Measurements from ENCODE around the gene TMEM182. TPM values are rescaled to one million over a fixed set of nuclear protein-coding genes. Genes with fewer than 3 reads are reported as not detected.

Gene TMEM182
- total and polyA plus RNA-seq, 12 donors = 0.74 to 7.8 (median 4.0) TPM

DNA sequence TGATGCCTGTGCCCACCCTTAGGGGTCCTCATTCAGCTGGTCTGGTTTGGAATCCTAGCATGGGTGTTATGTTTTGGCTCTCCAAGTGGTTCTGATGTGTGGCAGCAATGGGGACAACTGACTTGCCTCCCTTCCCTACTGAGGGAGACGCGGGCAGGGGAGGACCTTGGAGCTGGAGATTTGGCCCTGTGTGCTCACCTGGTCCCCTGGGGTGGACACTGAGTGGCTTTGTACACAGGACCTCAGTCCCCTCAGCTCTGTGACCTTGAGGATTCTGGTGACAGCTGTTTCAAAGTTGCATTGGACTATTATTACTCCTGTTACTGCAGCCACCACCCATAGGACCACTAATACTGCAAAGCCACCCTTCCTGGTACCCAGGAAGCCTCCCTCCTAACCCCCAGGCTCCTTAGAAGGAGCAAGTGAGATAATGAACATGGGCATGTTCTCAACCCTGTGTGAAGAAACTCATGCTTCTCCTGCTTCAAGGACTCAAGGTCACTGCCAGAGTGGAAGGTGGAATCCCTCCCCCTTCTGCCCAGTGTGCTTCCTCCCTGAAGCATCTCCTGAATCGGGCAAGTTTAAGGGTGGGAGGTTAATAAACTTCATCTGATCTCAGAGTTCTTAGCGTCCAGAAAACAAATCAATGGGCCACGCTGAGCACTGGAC is 26.5 kb downstream of the TMEM182 start:
- DNase-seq = no peak
- no peak overlapping the region for H3K4me3 ChIP-seq
- H3K27me3 ChIP-seq = no peaks in the 10 kb centered on the region
- WGBS, 4 donors = 65 to 93% (median 79%) methylated on average over 3 to 5 of the region's 5 CpGs
- TF ChIP-seq, protein P1, sequence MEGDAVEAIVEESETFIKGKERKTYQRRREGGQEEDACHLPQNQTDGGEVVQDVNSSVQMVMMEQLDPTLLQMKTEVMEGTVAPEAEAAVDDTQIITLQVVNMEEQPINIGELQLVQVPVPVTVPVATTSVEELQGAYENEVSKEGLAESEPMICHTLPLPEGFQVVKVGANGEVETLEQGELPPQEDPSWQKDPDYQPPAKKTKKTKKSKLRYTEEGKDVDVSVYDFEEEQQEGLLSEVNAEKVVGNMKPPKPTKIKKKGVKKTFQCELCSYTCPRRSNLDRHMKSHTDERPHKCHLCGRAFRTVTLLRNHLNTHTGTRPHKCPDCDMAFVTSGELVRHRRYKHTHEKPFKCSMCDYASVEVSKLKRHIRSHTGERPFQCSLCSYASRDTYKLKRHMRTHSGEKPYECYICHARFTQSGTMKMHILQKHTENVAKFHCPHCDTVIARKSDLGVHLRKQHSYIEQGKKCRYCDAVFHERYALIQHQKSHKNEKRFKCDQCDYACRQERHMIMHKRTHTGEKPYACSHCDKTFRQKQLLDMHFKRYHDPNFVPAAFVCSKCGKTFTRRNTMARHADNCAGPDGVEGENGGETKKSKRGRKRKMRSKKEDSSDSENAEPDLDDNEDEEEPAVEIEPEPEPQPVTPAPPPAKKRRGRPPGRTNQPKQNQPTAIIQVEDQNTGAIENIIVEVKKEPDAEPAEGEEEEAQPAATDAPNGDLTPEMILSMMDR (IDR thresholded peaks at IDR 0.05) = no peak
- TF ChIP-seq POLR2A (IDR thresholded peaks at IDR 0.05) = no peak
- no peaks in the 10 kb centered on the region for H3K36me3 ChIP-seq (replicated peaks in 1 of 2)
- H3K27ac ChIP-seq = no peak overlapping the region
- no peaks in the 10 kb centered on the region for H3K9me3 ChIP-seq (replicated peaks in 1 of 3)
- H3K4me1 ChIP-seq (replicated peaks in 1 of 2) = no peaks in the 10 kb centered on the region
- intact Hi-C loops (cut with DNase I) = no loop called here

DNA sequence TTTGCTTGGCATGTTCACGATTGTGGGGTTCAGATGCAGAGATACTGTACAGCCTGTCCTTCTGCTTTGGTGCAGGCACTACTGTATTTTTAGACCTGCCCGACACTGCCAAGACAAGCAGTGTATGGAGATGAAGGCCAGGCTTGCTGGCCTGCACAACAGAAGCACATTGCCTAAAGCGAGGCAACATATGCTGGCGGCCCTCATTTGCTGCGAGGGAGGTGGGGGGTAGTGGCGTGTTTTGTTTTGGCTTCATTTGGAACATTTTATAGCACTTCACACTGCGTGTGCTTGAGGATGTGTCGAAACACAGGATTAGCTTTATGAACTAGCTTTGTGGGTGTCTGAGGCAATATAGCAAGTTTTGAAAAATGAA is 27.0 kb downstream of the TMEM182 start:
- intact Hi-C loops (cut with DNase I) = no loop called here
- DNase-seq = no peak
- no peaks in the 10 kb centered on the region for H3K9me3 ChIP-seq (replicated peaks in 1 of 3)
- H3K27ac ChIP-seq = no peak overlapping the region
- no peaks in the 10 kb centered on the region for H3K36me3 ChIP-seq (replicated peaks in 1 of 2)
- H3K4me1 ChIP-seq (replicated peaks in 1 of 2) = no peaks in the 10 kb centered on the region
- H3K27me3 ChIP-seq = no peaks in the 10 kb centered on the region
- no peak for TF ChIP-seq POLR2A (IDR thresholded peaks at IDR 0.05)
- TF ChIP-seq, protein P1 (IDR thresholded peaks at IDR 0.05) = no peak
- 73 to 83% (median 77%) methylated on average over 8 of the region's 8 CpGs for WGBS, 4 donors
- H3K4me3 ChIP-seq = no peak overlapping the region

DNA sequence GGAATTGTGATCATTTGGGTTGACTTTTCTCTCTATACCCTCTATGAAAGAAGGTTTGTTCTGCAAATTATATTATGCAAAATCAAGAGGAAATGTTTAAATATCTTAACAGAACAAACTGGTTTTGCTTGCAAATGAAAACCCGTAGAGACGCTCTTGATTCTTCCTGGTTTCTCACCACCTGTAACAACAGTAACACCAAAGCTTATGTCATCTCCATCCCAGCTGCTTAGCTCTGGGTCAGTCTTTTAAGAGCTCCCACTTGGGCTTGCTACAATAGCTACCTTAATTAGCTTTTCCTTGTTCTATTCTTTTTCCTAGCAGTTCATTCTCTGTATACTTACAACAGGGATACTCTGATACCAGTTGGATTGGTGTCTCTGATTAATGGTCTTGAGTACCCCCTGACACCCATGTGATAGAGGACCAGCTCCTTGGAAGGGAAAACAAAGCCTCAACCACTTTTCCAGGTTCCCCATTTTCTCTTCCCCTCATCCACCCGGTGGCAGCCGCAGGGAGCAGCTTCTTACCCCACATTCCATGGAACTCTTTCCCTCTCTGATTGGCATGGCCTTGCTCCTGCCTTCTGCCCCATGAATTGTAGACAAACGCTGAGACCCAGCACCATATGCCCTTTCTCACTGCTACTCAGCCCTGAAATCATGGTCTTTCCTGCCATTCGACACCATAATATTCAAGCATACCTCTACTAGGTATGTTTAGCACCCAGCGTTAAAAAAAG is 27.7 kb downstream of the TMEM182 start:
- Histone ChIP-seq H3K27me3 (no peaks in the 10 kb centered on the region), H3K4me1 (replicated peaks in 1 of 2) (no peaks in the 10 kb centered on the region), H3K4me3 (no peak overlapping the region), H3K36me3 (replicated peaks in 1 of 2) (no peaks in the 10 kb centered on the region), H3K9me3 (replicated peaks in 1 of 3) (no peaks in the 10 kb centered on the region), H3K27ac (no peak overlapping the region)
- intact Hi-C loops (cut with DNase I) = no loop called here
- no peak for DNase-seq
- TF ChIP-seq POLR2A (IDR thresholded peaks at IDR 0.05) = no peak
- TF ChIP-seq, protein P1 (IDR thresholded peaks at IDR 0.05) = no peak
- 83 to 90% (median 85%) methylated on average over 7 of the region's 7 CpGs for WGBS, 4 donors

DNA sequence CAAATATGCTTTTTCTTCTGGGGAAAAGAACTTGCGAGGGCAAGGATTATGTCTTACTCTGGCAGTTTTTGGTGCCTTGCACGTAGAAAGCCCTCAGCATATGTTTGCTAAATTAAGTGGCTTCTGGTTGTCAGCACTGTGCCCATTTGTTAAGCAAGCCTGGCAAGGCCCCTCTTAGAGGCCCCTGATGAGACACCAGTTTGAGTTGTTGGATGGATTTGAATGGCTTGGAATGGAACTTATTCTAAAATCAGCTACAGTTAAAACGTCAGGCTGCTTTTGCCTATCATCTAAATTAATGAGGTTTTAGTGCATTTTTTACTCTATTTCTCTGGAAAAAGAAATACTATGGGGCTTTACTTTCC is 28.2 kb downstream of the TMEM182 start:
- Histone ChIP-seq H3K36me3 (replicated peaks in 1 of 2) (no peaks in the 10 kb centered on the region), H3K27me3 (no peaks in the 10 kb centered on the region), H3K4me3 (no peak overlapping the region), H3K4me1 (replicated peaks in 1 of 2) (no peaks in the 10 kb centered on the region), H3K27ac (no peak overlapping the region), H3K9me3 (replicated peaks in 1 of 3) (no peaks in the 10 kb centered on the region)
- WGBS, 4 donors = 73 to 88% (median 79%) methylated on average over 3 of the region's 3 CpGs
- intact Hi-C loops (cut with DNase I) = no loop called here
- TF ChIP-seq POLR2A (IDR thresholded peaks at IDR 0.05) = no peak
- TF ChIP-seq, protein P1 (IDR thresholded peaks at IDR 0.05) = no peak
- DNase-seq = no peak

Measured in adrenal gland (tissue), 12 donors.